GM12892 (cell line): ENCODE results near the gene HHIPL1.

Source experiments
- POLR2A ChIP-seq: IDR thresholded peaks from 2 replicates; pipeline ENCODE4 v1.6.1; 2011; ENCODE audit warnings: low read depth, low read length, control low read depth
- POLR2AphosphoS5 ChIP-seq: IDR thresholded peaks from 2 replicates; pipeline ENCODE4 v1.6.1; 2011; ENCODE audit warnings: low read depth, low read length, control low read depth

DNA sequence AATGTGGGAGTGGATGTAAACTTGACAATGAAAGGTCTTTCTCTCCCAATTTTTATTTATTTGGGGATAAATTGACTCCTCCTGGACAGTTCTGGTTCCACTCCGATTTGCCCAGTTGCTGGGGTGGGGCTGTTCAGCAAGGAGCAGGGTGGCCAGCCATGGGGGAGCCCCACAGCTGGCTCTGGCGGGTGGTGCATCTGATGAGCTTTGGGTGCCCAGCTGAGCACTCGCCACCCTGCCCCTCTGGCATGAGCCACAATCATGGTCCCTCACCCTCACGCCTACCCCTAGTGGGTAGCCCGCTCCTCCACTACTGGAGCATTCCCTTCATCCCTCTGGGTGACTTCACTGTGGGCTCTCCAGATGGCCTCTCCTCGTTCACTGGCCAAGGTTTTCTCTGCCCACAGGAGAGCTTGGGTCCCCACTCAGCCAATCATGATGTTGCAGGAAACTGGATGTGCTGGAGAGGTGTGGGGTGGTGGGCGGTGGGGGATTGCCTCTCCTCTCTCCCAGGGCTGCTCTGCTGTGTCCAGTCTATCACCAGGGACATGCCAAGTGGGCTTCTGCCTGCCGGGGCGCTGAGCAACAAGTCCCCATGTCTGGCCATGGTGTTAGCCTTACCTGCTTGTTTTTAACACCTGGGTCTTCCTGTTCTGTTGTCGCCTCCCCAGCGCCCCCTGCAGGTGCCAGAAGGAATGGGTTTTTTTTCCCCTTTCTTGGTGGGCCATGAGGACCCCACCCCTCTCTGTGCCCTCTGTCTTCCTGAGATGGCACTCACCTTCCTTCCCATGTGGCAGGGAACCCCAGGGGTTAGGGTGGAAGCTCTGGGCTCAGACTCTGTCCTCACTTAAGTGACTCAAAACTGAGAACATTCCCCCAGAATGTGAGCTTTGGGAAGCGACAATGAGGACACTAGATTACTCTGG, 42.6 kb downstream of the HHIPL1 start:
- TF ChIP-seq POLR2A (no peak), POLR2AphosphoS5 (no peak)
